GM12878 (cell line): ENCODE results near the gene TRAPPC12. TPM values are rescaled to one million over a fixed set of nuclear protein-coding genes. Genes with fewer than 3 reads are reported as not detected.

Source experiments
- ATAC-seq: fragments of 200-7000 bp; cut with Tn5 transposase; 3 replicates; pipeline ENCODE4 v1.9.1; 2020; ENCODE audit warnings: mild to moderate bottlenecking, moderate library complexity
- BruUV-seq: library from RNA; stranded (reverse); fragments of 400-500 nt; replicated peaks from 2 replicates; lab custom pipeline; 2021; lab: Mats Ljungman, UMichigan
- CTCF ChIA-PET: fragments of 300-600 bp; sonication (Branson Sonifier 250); formaldehyde crosslinking; extraction: SDS; loops from one replicate; lab custom pipeline; 2021; ENCODE audit warnings: inconsistent platforms; lab: Yijun Ruan, JAX
- POLR2A ChIA-PET: fragments of 350-600 bp; formaldehyde crosslinking; extraction: SDS; loops from one replicate; lab custom pipeline; 2021; ENCODE audit warnings: inconsistent platforms; lab: Charles Lee
- RAD21 ChIA-PET: fragments of 300-600 bp; sonication (Branson Sonifier 250); formaldehyde crosslinking; loops from one replicate; lab custom pipeline; 2023; ENCODE audit warnings: antibody characterized with exemption; ENCODE audit not compliant: unreplicated experiment; lab: Charles Lee
- SMC1A ChIA-PET: fragments of 300-600 bp; sonication (Branson Sonifier 250); formaldehyde crosslinking; loops from one replicate; lab custom pipeline; 2023; ENCODE audit not compliant: unreplicated experiment, uncharacterized antibody; lab: Charles Lee
- DNase-seq: peaks from one replicate; pipeline ENCODE4 v3.0.0-alpha.2; 2011; ENCODE audit warnings: low read depth, low spot score
- FAIRE-seq: peaks from 3 replicates; lab custom pipeline; 2011; peaks lifted over from hg19 to GRCh38; lab: Jason Lieb, UNC
- H2AFZ ChIP-seq: 2 replicates; pipeline ENCODE4 v1.6.0; 2011; ENCODE audit warnings: low read depth, low read length, control low read depth; ENCODE audit not compliant: control insufficient read depth
- H3K27ac ChIP-seq: 2 replicates; pipeline ENCODE4 v1.5.1; 2011; ENCODE audit warnings: control low read depth; ENCODE audit not compliant: control insufficient read depth, insufficient read depth
- H3K27me3 ChIP-seq, 2 experiments: replicated peaks in 1 of 2; 2 replicates each; pipeline versions ENCODE4 v1.6.0 to v1.6.1; 2011; ENCODE audit warnings: low read length in 1 of 2; ENCODE audit not compliant: control insufficient read depth in 2 of 2, insufficient read depth in 2 of 2
- H3K36me3 ChIP-seq, 2 experiments: 2 replicates each; pipeline ENCODE4 v1.5.1; 2011; ENCODE audit warnings: low read length in 1 of 2; ENCODE audit not compliant: control insufficient read depth in 2 of 2, insufficient read depth in 2 of 2
- H3K4me1 ChIP-seq: 2 replicates; pipeline ENCODE4 v1.6.1; 2011; ENCODE audit warnings: mild to moderate bottlenecking, low read length, moderate library complexity, mixed read lengths; ENCODE audit not compliant: control insufficient read depth, insufficient read depth
- H3K4me2 ChIP-seq: 2 replicates; pipeline ENCODE4 v1.6.0; 2011; ENCODE audit warnings: control low read depth; ENCODE audit not compliant: control insufficient read depth, insufficient read depth
- H3K4me3 ChIP-seq: fragments of 200-600 bp; sonication (generic); 2 replicates; pipeline ENCODE4 v1.5.1; 2016
- H3K79me2 ChIP-seq: 2 replicates; pipeline ENCODE4 v1.6.0; 2011; ENCODE audit warnings: low read length; ENCODE audit not compliant: control insufficient read depth, insufficient read depth
- H3K9ac ChIP-seq: 2 replicates; pipeline ENCODE4 v1.8.0; 2011; ENCODE audit warnings: low read length, control low read depth, mixed read lengths; ENCODE audit not compliant: control insufficient read depth, insufficient read depth
- H3K9me3 ChIP-seq: replicated peaks from 3 replicates; pipeline ENCODE4 v1.5.1; 2011; ENCODE audit warnings: mild to moderate bottlenecking, low read length; ENCODE audit not compliant: control insufficient read depth, insufficient read depth
- H4K20me1 ChIP-seq: 2 replicates; pipeline ENCODE4 v1.6.0; 2011; ENCODE audit not compliant: control insufficient read depth, insufficient read depth
- FOXK2 ChIP-seq: fragments of 450-650 bp; IDR thresholded peaks from 2 replicates; pipeline ENCODE4 v1.6.1; 2017; ENCODE audit warnings: mild to moderate bottlenecking, moderate library complexity
- GABPA ChIP-seq: IDR thresholded peaks from 2 replicates; pipeline ENCODE4 v1.6.1; 2014; ENCODE audit warnings: antibody characterized with exemption, low read depth, mild to moderate bottlenecking, inconsistent platforms
- LARP7 ChIP-seq: fragments of 450-650 bp; IDR thresholded peaks from 2 replicates; pipeline ENCODE4 v1.6.1; 2017; ENCODE audit warnings: mild to moderate bottlenecking
- NFYB ChIP-seq: IDR thresholded peaks from 2 replicates; pipeline ENCODE4 v1.6.1; 2011; ENCODE audit warnings: low read depth, mild to moderate bottlenecking, low read length, improper control_type of control experiment, moderate library complexity; ENCODE audit not compliant: insufficient read depth
- NR2C1 ChIP-seq: fragments of 450-650 bp; IDR thresholded peaks from 2 replicates; pipeline ENCODE4 v1.6.1; 2017; ENCODE audit warnings: antibody characterized with exemption, mild to moderate bottlenecking, moderate library complexity
- NR2C2 ChIP-seq: IDR thresholded peaks from 2 replicates; pipeline ENCODE4 v1.6.1; 2011; ENCODE audit warnings: borderline replicate concordance, low read depth; ENCODE audit not compliant: control insufficient read depth, insufficient read length
- SREBF1 ChIP-seq: IDR thresholded peaks from 2 replicates; pipeline ENCODE4 v1.6.1; 2012; ENCODE audit warnings: mild to moderate bottlenecking, low read length
- TBL1XR1 ChIP-seq: IDR thresholded peaks from 2 replicates; pipeline ENCODE4 v1.6.1; 2012; ENCODE audit warnings: low read depth, low read length, improper control_type of control experiment
- TCF3 ChIP-seq: IDR thresholded peaks from 2 replicates; pipeline ENCODE4 v1.6.1; 2012; ENCODE audit warnings: low read depth, mild to moderate bottlenecking, low read length, borderline replicate concordance; ENCODE audit not compliant: insufficient read depth
- ZBTB4 ChIP-seq: fragments of 450-650 bp; formaldehyde crosslinking; IDR thresholded peaks from 2 replicates; pipeline ENCODE4 v1.4.0; 2022; ENCODE audit warnings: mild to moderate bottlenecking, moderate library complexity
- ZBTB40 ChIP-seq: fragments of 450-650 bp; IDR thresholded peaks from 2 replicates; pipeline ENCODE4 v1.6.1; 2016; ENCODE audit warnings: mild to moderate bottlenecking, moderate library complexity, borderline replicate concordance
- ZNF687 ChIP-seq: fragments of 450-650 bp; IDR thresholded peaks from 2 replicates; pipeline ENCODE4 v1.6.1; 2017; ENCODE audit warnings: mild to moderate bottlenecking, moderate library complexity
- WGBS: methylation state at CpG from one replicate; pipeline ENCODE4 v1.1.6; 2016; ENCODE audit warnings: low lambda C conversion rate; ENCODE audit not compliant: insufficient replicate concordance, insufficient coverage; ENCODE audit errors: missing lambda C conversion rate; 5-methylcytosine and 5-hydroxymethylcytosine counted together
- in situ Hi-C: fragments of 300-500 bp; cut with MboI; formaldehyde crosslinking; loops from 9 replicates; pipeline ENCODE4 v1.14.3; 2018; ENCODE audit warnings: mixed read lengths
- intact Hi-C: fragments of 100-400 bp; cut with micrococcal nuclease; formaldehyde crosslinking; loops from one replicate; pipeline ENCODE4 v1.14.2; 2022; ENCODE audit not compliant: unreplicated experiment
- polyA plus RNA-seq, 11 experiments: library from polyadenylated mRNA; depleted of rRNA in 4 of 11; unstranded in 6 of 11; stranded (reverse) in 5 of 11; fragments of >200 nt; fragmentation: Nextera tagmentation in 4 of 11; fragmentation: Illumina TruSeq in 1 of 11; extraction: Ambion mirVana in 4 of 11; extraction: Trizol in 1 of 11; gene quantifications; 1 replicate in 1 of 11; 2 replicates in 10 of 11; pipeline versions ENCODE4 v1.2.1 to v1.2.3, GENCODE V29; 2011 to 2016; ENCODE audit warnings: inconsistent platforms in 2 of 11, missing spikeins in 2 of 11, low read depth in 1 of 11
- total RNA-seq, 4 experiments: library from RNA; depleted of rRNA in 3 of 4; stranded (reverse); fragments of >200 nt in 3 of 4; fragmentation: Illumina TruSeq in 1 of 4; extraction: Trizol in 1 of 4; gene quantifications; 2 replicates each; pipeline versions ENCODE4 v1.2.1 to v1.2.3, GENCODE V29; 2013 to 2021

The TRAPPC12 gene
- total and polyA plus RNA-seq, 10 of the 15 experiments (the other 5 are each of a cell fraction or from before 2014, with no cell fraction given): 8.6 to 77.1 (median 37.4) TPM

- peak overlapping the region; percentile 82 for H3K27ac ChIP-seq
- H4K20me1 ChIP-seq: no peaks in the 10 kb centered on the region
- ChIA-PET RAD21 (interaction anchor here (2.3 kb wide), 1 partner anchor 275 kb away, joined by 9 read pairs; no protein-coding TSS in a partner anchor), SMC1A (interaction anchor here (1.0 to 1.1 kb wide), 3 partner anchors 26 to 75 kb away, joined by 3 read pairs; no protein-coding TSS in a partner anchor), POLR2A (interaction anchor here (0.5 to 1.0 kb wide), 3 partner anchors 181 to 378 kb away, joined by 3 read pairs; partner anchors contain the start of gene RNASEH1), CTCF (interaction anchor here (0.8 to 4.6 kb wide), 3 partner anchors 46 to 274 kb away, joined by 3 to 21 read pairs (median 6); no protein-coding TSS in a partner anchor)
- H3K4me1 ChIP-seq: peaks cover 11% of the 10 kb centered on the region
- WGBS: 1% methylated on average over 8 of the region's 8 CpGs
- H2AFZ ChIP-seq: peak overlapping the region; percentile 69
- H3K9me3 ChIP-seq: no peaks in the 10 kb centered on the region
- in situ Hi-C loops (no loop called here), intact Hi-C loops (loop anchor here (1.0 to 5.0 kb wide), 2 partner anchors 181 to 200 kb away; partner anchors contain the start of genes RNASEH1 and RPS7)
- peak overlapping the region; percentile 69 for H3K4me3 ChIP-seq
- no peaks in the 10 kb centered on the region for H3K36me3 ChIP-seq
- ATAC-seq (peak; percentile 53), DNase-seq (peak; percentile 19), FAIRE-seq (peak; percentile 61)
- peak overlapping the region; percentile 83 for H3K4me2 ChIP-seq
- H3K79me2 ChIP-seq: peaks cover 34% of the 10 kb centered on the region
- no peaks in the 10 kb centered on the region for H3K27me3 ChIP-seq
- BruUV-seq: TSS peak; percentile 83
- peak overlapping the region; percentile 89 for H3K9ac ChIP-seq
- TF ChIP-seq ZBTB4 (CRISPR knock-in tag): no peak
- TF ChIP-seq LARP7: 0 out of 2 replicates have a peak, but pooled peaks have one; percentile 46
- TF ChIP-seq TCF3: 0 out of 2 replicates have a peak, but pooled peaks have one; percentile 14
- TF ChIP-seq ZBTB40: peak; percentile 79
- 0 out of 2 replicates have a peak, but pooled peaks have one; percentile 36 for TF ChIP-seq ZNF687
- TF ChIP-seq NR2C2: peak; percentile 62
- peak; percentile 94 for TF ChIP-seq NR2C1
- TF ChIP-seq TBL1XR1: 0 out of 2 replicates have a peak, but pooled peaks have one; percentile 23
- TF ChIP-seq FOXK2: peak; percentile 59; the same call in 1 of the 2 replicates
- TF ChIP-seq SREBF1: peak; percentile 44; the same call in 1 of the 2 replicates
- TF ChIP-seq GABPA: peak; percentile 88
- TF ChIP-seq NFYB: no peak
Measured at GRCh38 chr2:3377279-3377611, 2.2 kb upstream of the TRAPPC12 start.
